HUES6 (cell line): ENCODE results near the gene PET100.

Experiments
- H3K27ac ChIP-seq: 2 replicates; pipeline ENCODE4 v1.7.0; 2013; ENCODE audit warnings: low read depth, mild to moderate bottlenecking, low read length, inconsistent platforms
- H3K27me3 ChIP-seq: 2 replicates; pipeline ENCODE4 v1.6.1; 2013; ENCODE audit warnings: low read length; ENCODE audit not compliant: control insufficient read depth, insufficient read depth
- H3K36me3 ChIP-seq: 2 replicates; pipeline ENCODE4 v1.6.1; 2013; ENCODE audit warnings: low read length; ENCODE audit not compliant: control insufficient read depth, insufficient read depth
- H3K4me1 ChIP-seq: 2 replicates; pipeline ENCODE4 v1.6.1; 2013; ENCODE audit warnings: low read length; ENCODE audit not compliant: control insufficient read depth, insufficient read depth
- H3K4me3 ChIP-seq: 2 replicates; pipeline ENCODE4 v1.5.1; 2013; ENCODE audit warnings: low read depth, low read length
- H3K9ac ChIP-seq: one replicate; pipeline ENCODE4 v1.6.1; 2013; ENCODE audit warnings: mild to moderate bottlenecking, low read length
- H3K9me3 ChIP-seq: 2 replicates; pipeline ENCODE4 v1.6.1; 2013; ENCODE audit warnings: low read depth, low read length; ENCODE audit not compliant: control insufficient read depth, insufficient read depth

Gene PET100

GRCh38 chr19:7676376-7676775 is 46.8 kb downstream of the PET100 start:
- Histone ChIP-seq H3K4me1 (0 out of 2 replicates have a peak, but pooled peaks cover 4% of the 10 kb centered on the region), H3K9ac (no peak overlapping the region), H3K9me3 (no peaks in the 10 kb centered on the region), H3K27ac (no peak overlapping the region), H3K27me3 (peaks cover 76% of the 10 kb centered on the region), H3K4me3 (no peak overlapping the region), H3K36me3 (no peaks in the 10 kb centered on the region)

GRCh38 chr19:7676854-7677253 is 47.3 kb downstream of the PET100 start, which contains the start of gene MCEMP1:
TSS of gene MCEMP1 (plus strand) at chr19:7677090. CDS start at chr19:7677121, 31 bp downstream.
- Histone ChIP-seq H3K4me1 (0 out of 2 replicates have a peak, but pooled peaks cover 4% of the 10 kb centered on the region), H3K36me3 (no peaks in the 10 kb centered on the region), H3K9ac (no peak within 1 kb of the TSS), H3K27me3 (peaks cover 71% of the 10 kb centered on the region), H3K27ac (no peak within 1 kb of the TSS), H3K9me3 (no peaks in the 10 kb centered on the region), H3K4me3 (no peak within 1 kb of the TSS)

DNA sequence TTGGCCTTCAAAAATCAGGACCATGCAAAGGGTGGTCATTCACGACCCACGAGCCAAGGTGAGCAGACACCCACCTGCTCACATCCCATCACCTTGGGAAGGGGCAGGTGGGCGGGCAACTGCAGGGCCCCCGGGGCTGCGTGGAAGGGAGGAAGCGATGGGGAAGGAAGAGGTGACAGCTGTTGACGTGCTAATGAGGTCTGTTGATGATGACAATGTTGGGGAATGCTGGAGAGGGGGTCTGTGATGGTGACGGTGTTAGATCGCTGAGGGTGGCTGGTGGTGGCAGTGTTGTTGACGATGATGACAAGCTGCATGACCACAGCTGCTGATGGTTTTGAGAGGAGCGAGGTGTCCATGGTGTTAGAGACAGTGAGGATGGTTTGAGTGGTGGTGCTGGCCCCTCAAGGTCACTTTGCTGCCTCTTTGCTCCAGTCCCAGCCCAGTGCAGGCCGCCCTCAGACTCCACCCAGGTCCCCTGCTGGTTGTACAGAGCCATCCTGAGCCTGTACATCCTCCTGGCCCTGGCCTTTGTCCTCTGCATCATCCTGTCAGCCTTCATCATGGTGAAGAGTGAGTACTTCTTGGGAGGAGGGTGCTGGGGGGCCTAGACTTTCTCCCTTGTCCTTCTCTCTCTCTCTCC is 48.2 kb downstream of the PET100 start:
- peaks cover 62% of the 10 kb centered on the region for H3K27me3 ChIP-seq

DNA sequence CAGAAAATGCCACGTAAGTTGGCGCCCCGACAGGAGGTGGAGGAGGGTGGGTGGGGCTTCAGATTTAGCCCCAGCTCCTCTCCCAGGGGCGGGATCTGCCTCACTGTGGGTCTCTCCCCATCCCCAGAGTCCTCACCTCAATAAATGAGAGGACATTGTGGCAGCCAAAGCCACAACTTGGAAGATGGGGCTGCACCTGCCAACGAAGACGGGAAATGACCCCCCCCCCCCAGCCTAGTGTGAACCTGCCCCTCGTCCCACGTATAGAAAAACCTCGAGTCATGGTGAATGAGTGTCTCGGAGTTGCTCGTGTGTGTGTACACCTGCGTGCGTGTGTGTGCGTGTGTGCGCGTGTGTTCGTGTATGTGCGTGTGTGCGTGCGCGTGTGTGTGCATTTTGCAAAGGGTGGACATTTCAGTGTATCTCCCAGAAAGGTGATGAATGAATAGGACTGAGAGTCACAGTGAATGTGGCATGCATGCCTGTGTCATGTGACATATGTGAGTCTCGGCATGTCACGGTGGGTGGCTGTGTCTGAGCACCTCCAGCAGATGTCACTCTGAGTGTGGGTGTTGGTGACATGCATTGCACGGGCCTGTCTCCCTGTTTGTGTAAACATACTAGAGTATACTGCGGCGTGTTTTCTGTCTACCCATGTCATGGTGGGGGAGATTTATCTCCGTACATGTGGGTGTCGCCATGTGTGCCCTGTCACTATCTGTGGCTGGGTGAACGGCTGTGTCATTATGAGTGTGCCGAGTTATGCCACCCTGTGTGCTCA is 49.6 kb downstream of the PET100 start:
- Histone ChIP-seq H3K4me1 (0 out of 2 replicates have a peak, but pooled peaks cover 4% of the 10 kb centered on the region), H3K9ac (no peak overlapping the region), H3K36me3 (peaks cover 10% of the 10 kb centered on the region), H3K9me3 (no peaks in the 10 kb centered on the region), H3K4me3 (no peak overlapping the region), H3K27me3 (peaks cover 51% of the 10 kb centered on the region), H3K27ac (no peak overlapping the region)

More for the DNA sequence above, 48.2 kb downstream of the PET100 start:
- H3K27ac ChIP-seq = no peak overlapping the region
- H3K36me3 ChIP-seq = peaks cover 5% of the 10 kb centered on the region
- H3K4me3 ChIP-seq = no peak overlapping the region
- H3K4me1 ChIP-seq = 0 out of 2 replicates have a peak, but pooled peaks cover 4% of the 10 kb centered on the region
- no peak overlapping the region for H3K9ac ChIP-seq
- H3K9me3 ChIP-seq = no peaks in the 10 kb centered on the region

GRCh38 chr19:7679771-7680605 is 50.4 kb downstream of the PET100 start:
- Histone ChIP-seq H3K4me1 (0 out of 2 replicates have a peak, but pooled peaks cover 4% of the 10 kb centered on the region), H3K9ac (no peak overlapping the region), H3K4me3 (peak overlapping the region; percentile 91), H3K36me3 (peaks cover 10% of the 10 kb centered on the region), H3K27ac (no peak overlapping the region), H3K27me3 (peaks cover 47% of the 10 kb centered on the region), H3K9me3 (no peaks in the 10 kb centered on the region)

DNA sequence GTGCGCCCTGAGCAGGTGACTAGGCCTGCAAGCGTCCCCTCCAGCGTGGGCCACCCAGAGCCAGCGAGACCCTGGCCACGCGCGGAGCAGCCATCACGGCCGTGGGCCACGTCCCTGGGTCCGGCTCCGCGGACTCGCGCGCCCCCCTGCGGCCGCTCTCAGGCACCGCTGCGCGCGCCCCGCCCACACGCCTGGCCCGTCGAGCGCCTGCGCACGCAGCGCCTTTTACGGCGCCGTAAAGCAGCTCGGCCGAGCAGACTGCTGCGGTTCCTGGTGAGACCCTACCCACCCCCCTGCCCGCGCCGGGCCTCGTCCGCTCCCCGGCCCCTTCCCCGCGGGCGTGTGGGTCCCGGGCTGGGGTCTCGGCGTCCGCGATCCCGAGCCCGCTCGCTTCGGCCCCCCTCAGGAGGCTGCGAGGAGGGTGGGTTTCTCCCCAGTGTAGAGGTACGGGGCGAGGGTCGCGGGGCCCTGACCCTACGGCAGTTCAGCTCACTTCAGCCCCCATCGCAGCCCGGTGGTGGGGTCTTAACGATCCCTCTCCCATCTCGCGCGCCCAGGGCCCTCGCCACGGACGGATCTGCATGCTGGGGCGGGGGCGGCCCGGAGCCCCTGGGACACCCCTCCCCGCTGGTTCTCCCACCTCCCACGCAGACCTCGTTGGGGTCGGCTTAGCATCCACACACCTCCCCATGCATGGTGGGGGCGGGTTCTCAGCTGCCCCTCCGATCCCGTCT is 51.2 kb downstream of the PET100 start, which contains the start of gene TRAPPC5:
TRAPPC5 (plus strand) TSS at position 228 of the 734 bp plus-strand sequence. CDS start 1,421 bp downstream, outside the sequence.
- peaks cover 40% of the 10 kb centered on the region for H3K27me3 ChIP-seq
- peak within 1 kb of the TSS; percentile 91 for H3K4me3 ChIP-seq
- H3K4me1 ChIP-seq = peaks cover 10% of the 10 kb centered on the region
- H3K9ac ChIP-seq = peak within 1 kb of the TSS; percentile 76
- H3K9me3 ChIP-seq = no peaks in the 10 kb centered on the region
- H3K27ac ChIP-seq = peak within 1 kb of the TSS; percentile 51; the same call in 1 of the 2 replicates
- H3K36me3 ChIP-seq = peaks cover 10% of the 10 kb centered on the region
